Measurements from ENCODE around the gene C10orf67. TPM values are rescaled to one million over a fixed set of nuclear protein-coding genes. Genes with fewer than 3 reads are reported as not detected.
"Not testable (repeated sequence)": the region's sequence is repeated elsewhere in the genome, so short reads cannot be mapped to it uniquely, and the experiment has no call there.

The C10orf67 gene
- total RNA-seq, 4 donors from 2014 or later, result 0.21 TPM; not detected in 3

GRCh38 chr10:23275355-23275754, 69.2 kb downstream of the C10orf67 start:
- Histone ChIP-seq H3K27ac (no peak overlapping the region), H3K9me3 (no peaks in the 10 kb centered on the region), H3K4me1 (no peaks in the 10 kb centered on the region), H3K36me3 (no peaks in the 10 kb centered on the region), H3K27me3 (no peaks in the 10 kb centered on the region), H3K4me3 (no peak overlapping the region)
- no peak for DNase-seq
- intact Hi-C loops (cut with DNase I; ENCODE audit: low total_unique reads), result no loop called here
- TF ChIP-seq POLR2A (IDR thresholded peaks at IDR 0.05) (no peak), CTCF (IDR thresholded peaks at IDR 0.05) (no peak)

DNA sequence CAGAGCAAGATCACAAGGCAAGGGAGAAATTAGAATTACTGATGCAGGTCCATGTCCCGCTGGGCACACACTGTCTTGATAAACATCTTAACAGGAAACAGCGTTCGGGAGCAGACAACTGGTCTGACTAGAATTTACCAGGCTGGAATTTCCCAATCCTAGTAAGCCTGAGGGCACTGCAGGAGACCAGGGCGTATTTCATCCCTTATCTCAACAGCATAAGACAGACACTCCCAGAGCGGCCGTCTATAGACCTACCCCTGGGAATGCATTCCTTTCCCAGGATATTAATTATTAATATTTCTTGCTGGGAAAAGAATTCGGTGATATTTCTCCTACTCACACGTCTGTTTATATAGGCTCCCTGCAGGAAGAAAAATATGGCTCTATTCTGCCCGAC, 70.4 kb downstream of the C10orf67 start:
- intact Hi-C loops (cut with DNase I; ENCODE audit: low total_unique reads); H3K9me3 ChIP-seq; H3K36me3 ChIP-seq; H3K4me1 ChIP-seq; DNase-seq; H3K27me3 ChIP-seq; H3K27ac ChIP-seq; H3K4me3 ChIP-seq: not testable (repeated sequence)

GRCh38 chr10:23270531-23270930, 74.1 kb downstream of the C10orf67 start:
- intact Hi-C loops (cut with DNase I; ENCODE audit: low total_unique reads), result no loop called here
- Histone ChIP-seq H3K27me3 (no peaks in the 10 kb centered on the region), H3K36me3 (no peaks in the 10 kb centered on the region), H3K4me3 (no peak overlapping the region), H3K4me1 (no peaks in the 10 kb centered on the region), H3K27ac (no peak overlapping the region), H3K9me3 (no peaks in the 10 kb centered on the region)
- TF ChIP-seq CTCF (IDR thresholded peaks at IDR 0.05), result no peak
- no peak for TF ChIP-seq POLR2A (IDR thresholded peaks at IDR 0.05)
- DNase-seq, result no peak

- Histone ChIP-seq H3K36me3 (no peaks in the 10 kb centered on the region), H3K4me1 (no peaks in the 10 kb centered on the region), H3K9me3 (no peaks in the 10 kb centered on the region), H3K4me3 (no peak overlapping the region), H3K27ac (no peak overlapping the region), H3K27me3 (no peaks in the 10 kb centered on the region)
- no peak for DNase-seq
- intact Hi-C loops (cut with DNase I; ENCODE audit: low total_unique reads), result no loop called here
- no peak for TF ChIP-seq POLR2A (IDR thresholded peaks at IDR 0.05)
- TF ChIP-seq CTCF (IDR thresholded peaks at IDR 0.05), result no peak
Measured at GRCh38 chr10:23263441-23264164, 81.0 kb downstream of the C10orf67 start.

- H3K36me3 ChIP-seq, result no peaks in the 10 kb centered on the region
- no peaks in the 10 kb centered on the region for H3K9me3 ChIP-seq
- intact Hi-C loops (cut with DNase I; ENCODE audit: low total_unique reads), result no loop called here
- H3K4me1 ChIP-seq, result no peaks in the 10 kb centered on the region
- H3K4me3 ChIP-seq, result no peak overlapping the region
- no peaks in the 10 kb centered on the region for H3K27me3 ChIP-seq
- no peak overlapping the region for H3K27ac ChIP-seq
- TF ChIP-seq CTCF (IDR thresholded peaks at IDR 0.05) (no peak), POLR2A (IDR thresholded peaks at IDR 0.05) (no peak)
- no peak for DNase-seq
Measured at GRCh38 chr10:23262928-23263327, 81.7 kb downstream of the C10orf67 start.

Measured in uterus (tissue), 4 donors.